Esophagus (tissue), 2 donors: ENCODE measurements around the gene UQCR11. TPM values are rescaled to one million over a fixed set of nuclear protein-coding genes. Genes with fewer than 3 reads are reported as not detected.
A peak's percentile ranks its signal among the peaks of the same experiment; 100 is the strongest.

ENCODE experiments used
- H3K27ac ChIP-seq, 2 donors: one replicate each; pipeline ENCODE4 v1.5.1; 2013; ENCODE audit warnings: low read depth in 2 of 2, mild to moderate bottlenecking in 2 of 2, inconsistent platforms in 1 of 2, low read length in 1 of 2, moderate library complexity in 1 of 2
- H3K27me3 ChIP-seq, 2 donors: one replicate each; pipeline ENCODE4 v1.6.1; 2013; ENCODE audit warnings: low read length in 2 of 2, control low read depth in 1 of 2, mild to moderate bottlenecking in 1 of 2; ENCODE audit not compliant: insufficient read depth in 2 of 2, control insufficient read depth in 1 of 2
- H3K36me3 ChIP-seq, 2 donors: one replicate each; pipeline ENCODE4 v1.6.1; 2013; ENCODE audit warnings: low read length in 1 of 2; ENCODE audit not compliant: control insufficient read depth in 2 of 2, insufficient read depth in 2 of 2
- H3K4me1 ChIP-seq, 2 donors: one replicate each; pipeline ENCODE4 v1.6.1; 2013; ENCODE audit warnings: low read length in 1 of 2; ENCODE audit not compliant: control insufficient read depth in 2 of 2, insufficient read depth in 2 of 2
- H3K4me3 ChIP-seq, 2 donors: one replicate each; pipeline ENCODE4 v1.5.1; 2013; ENCODE audit warnings: low read length in 2 of 2, mild to moderate bottlenecking in 2 of 2, low read depth in 1 of 2, moderate library complexity in 1 of 2
- H3K9me3 ChIP-seq, 2 donors: one replicate each; pipeline ENCODE4 v1.6.1; 2013; ENCODE audit warnings: mild to moderate bottlenecking in 2 of 2, low read depth in 1 of 2, low read length in 1 of 2, moderate library complexity in 1 of 2; ENCODE audit not compliant: control insufficient read depth in 2 of 2, insufficient read depth in 1 of 2
- WGBS, 2 donors: extraction: QIAGEN DNeasy Blood & Tissue Kit; methylation state at CpG; one replicate each; pipeline ENCODE4 v1.1.7; 2013; 5-methylcytosine and 5-hydroxymethylcytosine counted together
- polyA plus RNA-seq, 2 donors: library from polyadenylated mRNA; stranded (reverse); fragments of 200-250 nt; gene quantifications; one replicate each; pipeline ENCODE4 v1.2.3, GENCODE V29; 2013
- donor health status: healthy with polysubstance abuse.
- donor health status: Bipolar disorder and iron deficiency.

UQCR11 gene
- polyA plus RNA-seq, 2 donors: 70.5 to 105 TPM

GRCh38 chr19:1598777-1599459 is 6.3 kb downstream of the UQCR11 start:
- Histone ChIP-seq H3K4me3 (no peak overlapping the region), H3K36me3 (peaks cover 19 to 22% of the 10 kb centered on the region in 2 donors), H3K27me3 (no peaks in the 10 kb centered on the region), H3K9me3 (no peaks in the 10 kb centered on the region), H3K27ac (no peak overlapping the region), H3K4me1 (peaks cover 0 to 10% of the 10 kb centered on the region in 2 donors)
- whole genome bisulfite sequencing, 2 donors: 90 to 92% methylated on average over 20 of the region's 20 CpGs

- no peaks in the 10 kb centered on the region for H3K9me3 ChIP-seq
- 46 to 49% methylated on average over 10 of the region's 10 CpGs for WGBS, 2 donors
- peaks cover 10 to 15% of the 10 kb centered on the region in 2 donors for H3K36me3 ChIP-seq
- no peak overlapping the region for H3K27ac ChIP-seq
- H3K4me1 ChIP-seq: peaks cover 7 to 9% of the 10 kb centered on the region in 2 donors
- H3K27me3 ChIP-seq: no peaks in the 10 kb centered on the region
- peak overlapping the region in 1 of 2 donors; percentile 71 for H3K4me3 ChIP-seq
Observed at GRCh38 chr19:1593501-1593772, 11.8 kb downstream of the UQCR11 start.

DNA sequence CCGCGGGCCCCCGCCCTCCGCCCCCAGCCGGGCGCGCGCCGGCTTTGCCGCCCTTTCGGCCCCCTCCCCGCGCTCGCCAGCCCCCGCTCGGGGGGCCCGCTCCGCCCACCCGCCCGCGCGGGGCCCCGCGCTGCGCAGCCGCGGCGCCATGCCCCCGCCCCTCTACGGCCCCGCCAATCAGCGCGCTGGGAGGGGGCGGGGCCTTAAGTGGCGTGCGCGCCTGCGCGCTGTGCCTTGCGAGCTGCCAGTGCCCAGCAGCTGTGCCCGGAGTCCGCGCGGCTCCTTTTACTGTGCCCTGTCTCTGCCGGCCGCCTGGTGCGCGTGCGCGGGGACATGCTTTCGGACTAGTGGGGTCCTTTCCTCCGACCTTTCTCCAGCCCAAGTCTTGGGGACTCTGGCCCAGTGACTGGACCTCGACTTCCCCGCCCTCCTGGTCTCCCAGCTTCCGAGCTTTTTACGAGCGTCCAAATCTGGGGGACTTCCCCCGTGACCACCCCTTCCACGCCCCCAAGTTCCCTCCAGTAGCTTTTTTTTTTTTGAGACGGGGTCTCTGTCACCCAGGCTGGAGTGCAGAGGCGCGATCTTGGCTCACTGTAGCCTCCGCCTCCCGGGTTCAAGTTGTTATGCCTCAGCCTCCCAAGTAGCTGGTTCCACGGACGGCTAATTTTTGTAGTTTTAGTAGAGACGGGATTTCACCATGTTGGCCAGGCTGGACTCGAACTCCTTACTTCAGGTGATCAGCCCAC is 12.3 kb downstream of the UQCR11 start, which contains the start of gene MBD3:
MBD3 (minus strand) TSS at position 111 of the 746 bp plus-strand sequence. CDS start 234 bp downstream, outside the sequence.
- H3K4me1 ChIP-seq: peaks cover 7 to 9% of the 10 kb centered on the region in 2 donors
- 1 to 2% methylated on average over 49 to 68 of the region's 68 CpGs for WGBS, 2 donors
- H3K36me3 ChIP-seq: peaks cover 9 to 14% of the 10 kb centered on the region in 2 donors
- H3K27ac ChIP-seq: peak within 1 kb of the TSS; percentile 99 to 100
- H3K27me3 ChIP-seq: no peaks in the 10 kb centered on the region
- H3K9me3 ChIP-seq: no peaks in the 10 kb centered on the region
- peak within 1 kb of the TSS; percentile 71 to 92 for H3K4me3 ChIP-seq

GRCh38 chr19:1592024-1592754 is 13.1 kb downstream of the UQCR11 start:
- WGBS, 2 donors: 0 to 1% methylated on average over 59 to 94 of the region's 94 CpGs
- Histone ChIP-seq H3K4me3 (peak overlapping the region; percentile 71 to 92), H3K36me3 (peaks cover 1 to 7% of the 10 kb centered on the region in 2 donors), H3K27me3 (no peaks in the 10 kb centered on the region), H3K27ac (peak overlapping the region; percentile 99 to 100), H3K9me3 (no peaks in the 10 kb centered on the region), H3K4me1 (peaks cover 7 to 9% of the 10 kb centered on the region in 2 donors)

GRCh38 chr19:1591421-1592023 is 13.7 kb downstream of the UQCR11 start:
- Histone ChIP-seq H3K27ac (peak overlapping the region; percentile 99 to 100), H3K9me3 (no peaks in the 10 kb centered on the region), H3K4me3 (peak overlapping the region; percentile 71 to 92), H3K27me3 (no peaks in the 10 kb centered on the region), H3K36me3 (peaks cover 0 to 5% of the 10 kb centered on the region in 2 donors), H3K4me1 (peaks cover 7 to 9% of the 10 kb centered on the region in 2 donors)
- 2% methylated on average over 31 of the region's 31 CpGs for WGBS, 2 donors

GRCh38 chr19:1590641-1591397 is 14.4 kb downstream of the UQCR11 start:
- Histone ChIP-seq H3K4me1 (peaks cover 7 to 9% of the 10 kb centered on the region in 2 donors), H3K27me3 (no peaks in the 10 kb centered on the region), H3K9me3 (no peaks in the 10 kb centered on the region), H3K27ac (peak overlapping the region; percentile 19 to 99), H3K4me3 (peak overlapping the region; percentile 71 to 92), H3K36me3 (peaks cover 0 to 1% of the 10 kb centered on the region in 2 donors)
- whole genome bisulfite sequencing, 2 donors: 23 to 24% methylated on average over 10 of the region's 10 CpGs

DNA sequence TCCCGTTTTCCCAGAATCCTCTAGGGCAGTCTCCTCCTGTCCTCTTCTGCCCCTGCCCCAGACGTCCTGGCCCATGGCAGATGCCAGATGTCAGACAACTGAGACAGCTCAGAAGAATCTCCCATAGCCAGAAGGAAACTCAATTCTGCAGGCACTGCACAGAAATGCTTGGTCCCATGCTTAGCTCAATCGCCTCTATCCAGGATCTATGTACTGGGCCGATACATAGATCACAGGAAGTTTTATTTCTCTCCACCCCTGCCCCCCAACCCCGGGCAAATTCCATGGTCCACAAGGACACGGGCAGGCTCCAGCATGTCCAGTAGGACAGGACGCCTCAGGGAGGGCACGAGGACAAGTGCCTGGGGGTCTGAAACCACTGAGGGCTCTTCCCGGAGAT is 17.4 kb downstream of the UQCR11 start:
- peak overlapping the region in 1 of 2 donors; percentile 53 for H3K27ac ChIP-seq
- 48 to 51% methylated on average over 9 of the region's 9 CpGs for WGBS, 2 donors
- peaks cover 7 to 9% of the 10 kb centered on the region in 2 donors for H3K4me1 ChIP-seq
- H3K9me3 ChIP-seq: no peaks in the 10 kb centered on the region
- H3K36me3 ChIP-seq: peaks cover 0 to 12% of the 10 kb centered on the region in 2 donors
- H3K27me3 ChIP-seq: no peaks in the 10 kb centered on the region
- no peak overlapping the region for H3K4me3 ChIP-seq

GRCh38 chr19:1585243-1585580 is 20.1 kb downstream of the UQCR11 start:
- Histone ChIP-seq H3K27me3 (no peaks in the 10 kb centered on the region), H3K36me3 (peaks cover 0 to 25% of the 10 kb centered on the region in 2 donors), H3K9me3 (no peaks in the 10 kb centered on the region), H3K4me1 (no peaks in the 10 kb centered on the region), H3K4me3 (no peak overlapping the region), H3K27ac (no peak overlapping the region)
- WGBS, 2 donors: 89 to 90% methylated on average over 12 to 13 of the region's 13 CpGs
